IMR-90 (cell line): Measurements from ENCODE around the gene ALK. TPM values are rescaled to one million over a fixed set of nuclear protein-coding genes. Genes with fewer than 3 reads are reported as not detected.

Experiments used
- ATAC-seq: fragments of 200-7000 bp; cut with Tn5 transposase; 2 replicates; pipeline ENCODE4 v1.9.1; 2020; ENCODE audit warnings: low read depth, mild to moderate bottlenecking, moderate library complexity
- BruUV-seq: library from RNA; stranded (reverse); fragments of 400-500 nt; replicated peaks from 2 replicates; lab custom pipeline; 2021; lab: Mats Ljungman, UMichigan
- CTCF ChIA-PET: fragments of 300-600 bp; formaldehyde crosslinking; extraction: SDS; loops from one replicate; lab custom pipeline; 2021; ENCODE audit warnings: antibody characterized with exemption; lab: Yijun Ruan, JAX
- POLR2A ChIA-PET: fragments of 300-600 bp; sonication (Branson Sonifier 250); formaldehyde crosslinking; loops from one replicate; lab custom pipeline; 2022; ENCODE audit warnings: antibody characterized with exemption; ENCODE audit not compliant: unreplicated experiment; lab: Charles Lee
- DNase-seq: peaks from one replicate; pipeline ENCODE4 v3.0.0; 2013
- H2AFZ ChIP-seq: replicated peaks from 2 replicates; pipeline ENCODE3; 2013; ENCODE audit warnings: low read length, mild to moderate bottlenecking; ENCODE audit not compliant: poor library complexity
- H2AK5ac ChIP-seq: 2 replicates; pipeline ENCODE4 v1.6.1; 2013; ENCODE audit warnings: low read depth, low read length, inconsistent platforms
- H2AK9ac ChIP-seq: replicated peaks from 2 replicates; pipeline ENCODE3; 2013; ENCODE audit warnings: mild to moderate bottlenecking, low read depth, low read length, moderate library complexity; ENCODE audit not compliant: poor library complexity
- H2BK120ac ChIP-seq: 2 replicates; pipeline ENCODE4 v1.6.1; 2013; ENCODE audit warnings: low read depth, low read length, inconsistent platforms
- H2BK15ac ChIP-seq: 3 replicates; pipeline ENCODE4 v1.6.1; 2013; ENCODE audit warnings: low read depth, low read length, inconsistent platforms
- H2BK20ac ChIP-seq: 2 replicates; pipeline ENCODE4 v1.6.1; 2013; ENCODE audit warnings: low read depth, mild to moderate bottlenecking, inconsistent platforms, low read length, moderate library complexity
- H2BK5ac ChIP-seq: 2 replicates; pipeline ENCODE4 v1.6.1; 2013; ENCODE audit warnings: mild to moderate bottlenecking, low read depth, low read length, inconsistent platforms; ENCODE audit not compliant: poor library complexity, severe bottlenecking
- H3K14ac ChIP-seq: replicated peaks from 2 replicates; pipeline ENCODE4 v1.6.1; 2013; ENCODE audit warnings: low read depth, low read length, inconsistent platforms
- H3K18ac ChIP-seq: 2 replicates; pipeline ENCODE4 v1.6.1; 2013; ENCODE audit warnings: low read depth, low read length, control low read depth
- H3K23ac ChIP-seq: 2 replicates; pipeline ENCODE4 v1.6.1; 2013; ENCODE audit warnings: low read depth, low read length, inconsistent platforms
- H3K27ac ChIP-seq: 2 replicates; pipeline ENCODE4 v1.5.1; 2013; ENCODE audit warnings: mild to moderate bottlenecking, control low read depth, low read length; ENCODE audit not compliant: insufficient read depth
- H3K27me3 ChIP-seq: 2 replicates; pipeline ENCODE4 v1.6.1; 2013; ENCODE audit warnings: low read length; ENCODE audit not compliant: control insufficient read depth, insufficient read depth
- H3K36me3 ChIP-seq: 2 replicates; pipeline ENCODE4 v1.6.1; 2013; ENCODE audit warnings: low read length, mixed read lengths; ENCODE audit not compliant: control insufficient read depth, insufficient read depth
- H3K4ac ChIP-seq: 2 replicates; pipeline ENCODE4 v1.6.1; 2013; ENCODE audit warnings: low read depth, low read length, inconsistent platforms
- H3K4me1 ChIP-seq: 2 replicates; pipeline ENCODE4 v1.6.1; 2013; ENCODE audit warnings: low read length, mixed read lengths; ENCODE audit not compliant: control insufficient read depth, insufficient read depth
- H3K4me2 ChIP-seq: 2 replicates; pipeline ENCODE4 v1.6.1; 2013; ENCODE audit warnings: low read depth, mild to moderate bottlenecking, control low read depth, low read length, moderate library complexity
- H3K4me3 ChIP-seq: 2 replicates; pipeline ENCODE4 v1.5.1; 2013; ENCODE audit warnings: low read depth, mild to moderate bottlenecking, control low read depth, low read length, moderate library complexity; ENCODE audit not compliant: insufficient read depth
- H3K56ac ChIP-seq: 2 replicates; pipeline ENCODE4 v1.6.1; 2013; ENCODE audit warnings: low read length, inconsistent platforms; ENCODE audit not compliant: insufficient read depth; ENCODE audit errors: extremely low read depth
- H3K79me1 ChIP-seq, 2 experiments: 2 replicates each; pipeline ENCODE4 v1.6.1; 2013; ENCODE audit warnings: low read length in 2 of 2, inconsistent platforms in 1 of 2, low read depth in 1 of 2
- H3K9ac ChIP-seq: 2 replicates; pipeline ENCODE4 v1.6.1; 2013; ENCODE audit warnings: low read depth, low read length, control low read depth
- H3K9me1 ChIP-seq: 2 replicates; pipeline ENCODE4 v1.6.1; 2013; ENCODE audit warnings: low read length, inconsistent platforms; ENCODE audit not compliant: insufficient read depth
- H3K9me3 ChIP-seq: 2 replicates; pipeline ENCODE4 v1.6.1; 2013; ENCODE audit warnings: low read length; ENCODE audit not compliant: control insufficient read depth, insufficient read depth
- H4K20me1 ChIP-seq: 2 replicates; pipeline ENCODE4 v1.6.1; 2013; ENCODE audit warnings: low read length, inconsistent platforms; ENCODE audit not compliant: insufficient read depth
- H4K5ac ChIP-seq: 2 replicates; pipeline ENCODE4 v1.6.1; 2013; ENCODE audit warnings: mild to moderate bottlenecking, low read depth, low read length, control low read depth
- H4K8ac ChIP-seq, 2 experiments: 2 replicates each; pipeline ENCODE4 v1.6.1; 2013; ENCODE audit warnings: low read depth in 2 of 2, low read length in 2 of 2, control low read depth in 1 of 2, inconsistent platforms in 1 of 2
- H4K91ac ChIP-seq: 2 replicates; pipeline ENCODE4 v1.6.1; 2013; ENCODE audit warnings: low read depth, low read length, inconsistent platforms; ENCODE audit not compliant: insufficient read depth
- BHLHE40 ChIP-seq: fragments of 150-350 bp; IDR thresholded peaks from 2 replicates; pipeline ENCODE4 v1.6.1; 2016; ENCODE audit warnings: mild to moderate bottlenecking, low read depth, low read length
- CEBPB ChIP-seq: IDR thresholded peaks from 2 replicates; pipeline ENCODE4 v1.6.1; 2012; ENCODE audit warnings: low read depth, low read length, improper control_type of control experiment
- CHD1 ChIP-seq: IDR thresholded peaks from 2 replicates; pipeline ENCODE4 v1.6.1; 2012; ENCODE audit warnings: low read depth, low read length, improper control_type of control experiment
- FOS ChIP-seq: fragments of 150-350 bp; IDR thresholded peaks from 2 replicates; pipeline ENCODE4 v1.6.1; 2016; ENCODE audit warnings: low read depth, low read length
- MAFK ChIP-seq: IDR thresholded peaks from 2 replicates; pipeline ENCODE4 v1.6.1; 2012; ENCODE audit warnings: low read depth, low read length, improper control_type of control experiment
- MAZ ChIP-seq: IDR thresholded peaks from 2 replicates; pipeline ENCODE4 v1.6.1; 2012; ENCODE audit warnings: low read depth, mild to moderate bottlenecking, low read length, improper control_type of control experiment, moderate library complexity, borderline replicate concordance
- POLR2A ChIP-seq: IDR thresholded peaks from 2 replicates; pipeline ENCODE4 v1.6.1; 2012; ENCODE audit warnings: mild to moderate bottlenecking, low read depth, low read length
- RCOR1 ChIP-seq: IDR thresholded peaks from 2 replicates; pipeline ENCODE4 v1.6.1; 2012; ENCODE audit warnings: mild to moderate bottlenecking, low read length, improper control_type of control experiment; ENCODE audit not compliant: insufficient replicate concordance
- SMC3 ChIP-seq: fragments of 150-350 bp; IDR thresholded peaks from 2 replicates; pipeline ENCODE4 v1.6.1; 2016; ENCODE audit warnings: low read depth, mild to moderate bottlenecking, antibody characterized with exemption, low read length, moderate library complexity
- USF2 ChIP-seq: fragments of 150-350 bp; IDR thresholded peaks from 2 replicates; pipeline ENCODE4 v1.6.1; 2017; ENCODE audit warnings: mild to moderate bottlenecking, antibody characterized with exemption, low read length, low read depth
- WGBS, 2 experiments: methylation state at CpG; one replicate each; pipeline versions ENCODE4 v1.1.5 to v1.1.7; 2013; ENCODE audit warnings: missing lambda C conversion rate in 2 of 2; ENCODE audit not compliant: insufficient read length in 1 of 2; ENCODE audit errors: extremely low coverage in 2 of 2; 5-methylcytosine and 5-hydroxymethylcytosine counted together
- dilution Hi-C: fragments of 300-500 bp; cut with HindIII; formaldehyde crosslinking; loops from one replicate; pipeline ENCODE4 v1.14.3; 2018; ENCODE audit warnings: low sequenced_read_pairs; ENCODE audit not compliant: unreplicated experiment
- in situ Hi-C: fragments of 300-500 bp; cut with MboI; formaldehyde crosslinking; loops from 3 replicates; pipeline ENCODE4 v1.14.3; 2019; ENCODE audit warnings: low sequenced_read_pairs, inconsistent platforms, mixed read lengths
- intact Hi-C: fragments of 100-400 bp; cut with micrococcal nuclease; formaldehyde crosslinking; loops from 2 replicates; pipeline ENCODE4 v1.10.0; 2022
- polyA plus RNA-seq, 3 experiments: library from polyadenylated mRNA; depleted of rRNA; stranded (reverse); fragments of >200 nt; gene quantifications; 2 replicates each; pipeline ENCODE4 v1.2.3, GENCODE V29; 2012; ENCODE audit warnings: low replicate concordance in 1 of 3
- total RNA-seq: library from RNA; depleted of rRNA; stranded (reverse); fragments of >200 nt; gene quantifications from 2 replicates; pipeline ENCODE4 v1.2.3, GENCODE V29; 2012
- TF ChIP-seq, protein P1 (sequence below): conservative IDR thresholded peaks from 2 replicates; pipeline ENCODE4 v1.5.1; 2012; ENCODE audit warnings: mild to moderate bottlenecking, low read depth, low read length, improper control_type of control experiment
- TF ChIP-seq, protein P2 (sequence below): fragments of 150-350 bp; IDR thresholded peaks from 2 replicates; pipeline ENCODE4 v1.6.1; 2016; ENCODE audit warnings: low read depth, mild to moderate bottlenecking, low read length, moderate library complexity, borderline replicate concordance

Gene ALK
- total and polyA plus RNA-seq, 2 of the 4 experiments (the other 2 are of a cell fraction), result not detected

GRCh38 chr2:29293830-29294438 lies 627.5 kb downstream of the ALK start:
- H4K8ac ChIP-seq, result no peak overlapping the region
- no peak for TF ChIP-seq MAFK
- no peak for TF ChIP-seq BHLHE40
- TF ChIP-seq, protein P1, sequence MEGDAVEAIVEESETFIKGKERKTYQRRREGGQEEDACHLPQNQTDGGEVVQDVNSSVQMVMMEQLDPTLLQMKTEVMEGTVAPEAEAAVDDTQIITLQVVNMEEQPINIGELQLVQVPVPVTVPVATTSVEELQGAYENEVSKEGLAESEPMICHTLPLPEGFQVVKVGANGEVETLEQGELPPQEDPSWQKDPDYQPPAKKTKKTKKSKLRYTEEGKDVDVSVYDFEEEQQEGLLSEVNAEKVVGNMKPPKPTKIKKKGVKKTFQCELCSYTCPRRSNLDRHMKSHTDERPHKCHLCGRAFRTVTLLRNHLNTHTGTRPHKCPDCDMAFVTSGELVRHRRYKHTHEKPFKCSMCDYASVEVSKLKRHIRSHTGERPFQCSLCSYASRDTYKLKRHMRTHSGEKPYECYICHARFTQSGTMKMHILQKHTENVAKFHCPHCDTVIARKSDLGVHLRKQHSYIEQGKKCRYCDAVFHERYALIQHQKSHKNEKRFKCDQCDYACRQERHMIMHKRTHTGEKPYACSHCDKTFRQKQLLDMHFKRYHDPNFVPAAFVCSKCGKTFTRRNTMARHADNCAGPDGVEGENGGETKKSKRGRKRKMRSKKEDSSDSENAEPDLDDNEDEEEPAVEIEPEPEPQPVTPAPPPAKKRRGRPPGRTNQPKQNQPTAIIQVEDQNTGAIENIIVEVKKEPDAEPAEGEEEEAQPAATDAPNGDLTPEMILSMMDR, result no peak
- no peak for TF ChIP-seq MAZ
- TF ChIP-seq, protein P2, sequence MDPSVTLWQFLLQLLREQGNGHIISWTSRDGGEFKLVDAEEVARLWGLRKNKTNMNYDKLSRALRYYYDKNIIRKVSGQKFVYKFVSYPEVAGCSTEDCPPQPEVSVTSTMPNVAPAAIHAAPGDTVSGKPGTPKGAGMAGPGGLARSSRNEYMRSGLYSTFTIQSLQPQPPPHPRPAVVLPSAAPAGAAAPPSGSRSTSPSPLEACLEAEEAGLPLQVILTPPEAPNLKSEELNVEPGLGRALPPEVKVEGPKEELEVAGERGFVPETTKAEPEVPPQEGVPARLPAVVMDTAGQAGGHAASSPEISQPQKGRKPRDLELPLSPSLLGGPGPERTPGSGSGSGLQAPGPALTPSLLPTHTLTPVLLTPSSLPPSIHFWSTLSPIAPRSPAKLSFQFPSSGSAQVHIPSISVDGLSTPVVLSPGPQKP, result no peak
- no peak for TF ChIP-seq FOS
- no peak for TF ChIP-seq CHD1
- no peak for TF ChIP-seq USF2
- TF ChIP-seq RCOR1, result no peak
- no peak for TF ChIP-seq CEBPB
- TF ChIP-seq POLR2A, result no peak
- TF ChIP-seq SMC3, result no peak
- H2AK5ac ChIP-seq, result no peak overlapping the region
- H3K4me1 ChIP-seq, result no peaks in the 10 kb centered on the region
- H2AFZ ChIP-seq, result no peak overlapping the region
- DNase-seq, result peak; percentile 28
- H3K9me3 ChIP-seq, result no peaks in the 10 kb centered on the region
- H3K23ac ChIP-seq, result no peak overlapping the region
- no peaks in the 10 kb centered on the region for H4K20me1 ChIP-seq
- H3K9ac ChIP-seq, result no peak overlapping the region
- BruUV-seq, result no TSS peak
- H3K27ac ChIP-seq, result no peak overlapping the region
- ChIA-PET POLR2A (no interaction called here), CTCF (no interaction called here)
- H2BK5ac ChIP-seq, result no peak overlapping the region
- no peak overlapping the region for H2BK20ac ChIP-seq
- no peak overlapping the region for H3K4me2 ChIP-seq
- H4K5ac ChIP-seq, result no peak overlapping the region
- H4K91ac ChIP-seq, result no peak overlapping the region
- H3K79me1 ChIP-seq, result no peaks in the 10 kb centered on the region
- in situ Hi-C loops (no loop called here), intact Hi-C loops (loop anchor here (10.0 kb wide), 1 partner anchor 631 kb away; the partner anchor contains the start of gene ALK), dilution Hi-C loops (no loop called here)
- no peak overlapping the region for H2BK15ac ChIP-seq
- no peak overlapping the region for H3K18ac ChIP-seq
- H3K4me3 ChIP-seq, result no peak overlapping the region
- no peaks in the 10 kb centered on the region for H3K9me1 ChIP-seq
- H3K14ac ChIP-seq, result no peak overlapping the region
- no peak overlapping the region for H2BK120ac ChIP-seq
- no peak overlapping the region for H3K4ac ChIP-seq
- H3K56ac ChIP-seq, result no peak overlapping the region
- peak; percentile 79 for ATAC-seq
- WGBS, 2 experiments, result no CpG with 5 or more reads among the region's 5 CpGs
- no peak overlapping the region for H2AK9ac ChIP-seq
- no peaks in the 10 kb centered on the region for H3K36me3 ChIP-seq
- H3K27me3 ChIP-seq, result peaks cover 5% of the 10 kb centered on the region; the same call in 1 of the 2 replicates
